ENCODE data around the gene OLFML2B.

Gene OLFML2B

GRCh38 chr1:161946071-161946987 is 77.3 kb downstream of the OLFML2B start:
- peak; percentile 49 for DNase-seq (ENCODE audit: low read depth)
- no peak for TF ChIP-seq CTCF (IDR thresholded peaks at IDR 0.05; ENCODE audit: low read length, missing control alignments)
- H3K4me3 ChIP-seq (replicated peaks; ENCODE audit: low read depth, low read length) = no peak overlapping the region

GRCh38 chr1:161945306-161946060 is 78.2 kb downstream of the OLFML2B start:
- no peak overlapping the region for H3K4me3 ChIP-seq (replicated peaks; ENCODE audit: low read depth, low read length)
- no peak for TF ChIP-seq CTCF (IDR thresholded peaks at IDR 0.05; ENCODE audit: low read length, missing control alignments)

GRCh38 chr1:161944381-161944780 is 79.3 kb downstream of the OLFML2B start:
- TF ChIP-seq CTCF (IDR thresholded peaks at IDR 0.05; ENCODE audit: low read length, missing control alignments) = no peak

More at GRCh38 chr1:161945306-161946060, 78.2 kb downstream of the OLFML2B start:
- no peak for DNase-seq (ENCODE audit: low read depth)

GRCh38 chr1:161943737-161944136 is 79.9 kb downstream of the OLFML2B start:
- no peak for TF ChIP-seq CTCF (IDR thresholded peaks at IDR 0.05; ENCODE audit: low read length, missing control alignments)

More at GRCh38 chr1:161944381-161944780, 79.3 kb downstream of the OLFML2B start:
- no peak for DNase-seq (ENCODE audit: low read depth)
- no peak overlapping the region for H3K4me3 ChIP-seq (replicated peaks; ENCODE audit: low read depth, low read length)

GRCh38 chr1:161941726-161942436 is 81.8 kb downstream of the OLFML2B start:
- H3K4me3 ChIP-seq (replicated peaks; ENCODE audit: low read depth, low read length) = no peak overlapping the region
- no peak for DNase-seq (ENCODE audit: low read depth)
- TF ChIP-seq CTCF (IDR thresholded peaks at IDR 0.05; ENCODE audit: low read length, missing control alignments) = no peak

More at GRCh38 chr1:161943737-161944136, 79.9 kb downstream of the OLFML2B start:
- no peak overlapping the region for H3K4me3 ChIP-seq (replicated peaks; ENCODE audit: low read depth, low read length)
- no peak for DNase-seq (ENCODE audit: low read depth)

- H3K4me3 ChIP-seq (replicated peaks; ENCODE audit: low read depth, low read length) = no peak overlapping the region
- no peak for DNase-seq (ENCODE audit: low read depth)
- TF ChIP-seq CTCF (IDR thresholded peaks at IDR 0.05; ENCODE audit: low read length, missing control alignments) = no peak
Measured at GRCh38 chr1:161940866-161941591, 82.6 kb downstream of the OLFML2B start.

All from fibroblast of pulmonary artery (primary cell).